PC-9 (cell line): Measurements from ENCODE around the gene GPC2. TPM values are rescaled to one million over a fixed set of nuclear protein-coding genes. Genes with fewer than 3 reads are reported as not detected.

Source experiments
- BruUV-seq: library from RNA; stranded (reverse); fragments of 400-500 nt; replicated peaks from 2 replicates; lab custom pipeline; 2021; lab: Mats Ljungman, UMichigan
- CTCF ChIA-PET: fragments of 300-600 bp; sonication (Branson Sonifier 250); formaldehyde crosslinking; loops from one replicate; lab custom pipeline; 2022; ENCODE audit warnings: antibody characterized with exemption; lab: Charles Lee
- POLR2A ChIA-PET: fragments of 300-600 bp; sonication (Branson Sonifier 250); formaldehyde crosslinking; loops from one replicate; lab custom pipeline; 2022; ENCODE audit warnings: antibody characterized with exemption; ENCODE audit not compliant: unreplicated experiment; lab: Charles Lee
- DNase-seq, 2 experiments: peaks; one replicate each; pipeline versions ENCODE4 v3.0.0 to v3.0.0-alpha.2; 2015 to 2022; ENCODE audit warnings: mixed read lengths in 1 of 2
- H2AFZ ChIP-seq: fragments of 200-600 bp; sonication (generic); 2 replicates; pipeline ENCODE4 v1.8.1; 2017; ENCODE audit warnings: antibody characterized with exemption
- H3F3A ChIP-seq: fragments of 200-600 bp; sonication (generic); 2 replicates; pipeline ENCODE4 v1.8.1; 2017; ENCODE audit warnings: antibody characterized with exemption, mild to moderate bottlenecking, low read depth; ENCODE audit not compliant: insufficient read depth
- H3K27ac ChIP-seq: fragments of 200-600 bp; sonication (generic); 2 replicates; pipeline ENCODE4 v1.6.1; 2016; ENCODE audit warnings: mixed run types
- H3K27me3 ChIP-seq: fragments of 200-600 bp; sonication (generic); 2 replicates; pipeline ENCODE4 v1.6.1; 2016; ENCODE audit warnings: low read depth, mixed run types; ENCODE audit not compliant: insufficient read depth
- H3K36me3 ChIP-seq: fragments of 200-600 bp; sonication (generic); 2 replicates; pipeline ENCODE4 v1.6.1; 2016; ENCODE audit warnings: low read depth, mixed run types
- H3K4me1 ChIP-seq: fragments of 200-600 bp; sonication (generic); replicated peaks from 2 replicates; pipeline ENCODE4 v1.6.1; 2016; ENCODE audit warnings: mixed run types; ENCODE audit not compliant: insufficient read depth
- H3K4me2 ChIP-seq: fragments of 200-600 bp; sonication (generic); 2 replicates; pipeline ENCODE4 v1.6.1; 2017; ENCODE audit warnings: mixed run types
- H3K4me3 ChIP-seq: fragments of 200-600 bp; sonication (generic); 2 replicates; pipeline ENCODE4 v1.6.1; 2016; ENCODE audit warnings: mixed run types
- H3K79me2 ChIP-seq: fragments of 200-600 bp; sonication (generic); 2 replicates; pipeline ENCODE4 v1.6.1; 2017; ENCODE audit warnings: low read depth, mixed run types
- H3K9me2 ChIP-seq: fragments of 200-600 bp; sonication (generic); 2 replicates; pipeline ENCODE4 v1.8.1; 2017; ENCODE audit warnings: mild to moderate bottlenecking; ENCODE audit not compliant: insufficient read depth
- H3K9me3 ChIP-seq: fragments of 200-600 bp; sonication (generic); 2 replicates; pipeline ENCODE4 v1.8.1; 2016; ENCODE audit warnings: low read depth; ENCODE audit not compliant: insufficient read depth
- H4K20me1 ChIP-seq: fragments of 200-600 bp; sonication (generic); 2 replicates; pipeline ENCODE4 v1.8.1; 2017; ENCODE audit not compliant: insufficient read depth
- CTCF ChIP-seq: fragments of 200-600 bp; sonication (generic); conservative IDR thresholded peaks from 2 replicates; pipeline ENCODE4 v1.6.1; 2017; ENCODE audit warnings: mixed run types, antibody characterized with exemption, mild to moderate bottlenecking, moderate library complexity
- EZH2 ChIP-seq: fragments of 200-600 bp; sonication (generic); IDR thresholded peaks from 2 replicates; pipeline ENCODE4 v1.8.0; 2017; ENCODE audit warnings: antibody characterized with exemption, low read depth
- intact Hi-C: fragments of 100-400 bp; cut with micrococcal nuclease; formaldehyde crosslinking; loops from one replicate; pipeline ENCODE4 v1.10.0; 2022; ENCODE audit not compliant: unreplicated experiment
- total RNA-seq: library from RNA; stranded (reverse); gene quantifications from 2 replicates; pipeline ENCODE4 v1.2.3, GENCODE V29; 2021

GPC2 gene
- total RNA-seq, 1 experiment from 2014 or later, result 4.5 TPM

GRCh38 chr7:100210805-100211204 is 33.6 kb upstream of the GPC2 start:
- no peaks in the 10 kb centered on the region for H3K79me2 ChIP-seq
- H4K20me1 ChIP-seq, result no peaks in the 10 kb centered on the region
- H3F3A ChIP-seq, result peaks cover 3% of the 10 kb centered on the region; the same call in 1 of the 2 replicates
- TF ChIP-seq CTCF, result no peak
- TF ChIP-seq EZH2, result no peak
- no peaks in the 10 kb centered on the region for H3K9me2 ChIP-seq
- no peaks in the 10 kb centered on the region for H3K36me3 ChIP-seq
- intact Hi-C loops, result no loop called here
- no peaks in the 10 kb centered on the region for H3K9me3 ChIP-seq
- ChIA-PET POLR2A (no interaction called here), CTCF (no interaction called here)
- no TSS peak for BruUV-seq
- no peak overlapping the region for H2AFZ ChIP-seq
- no peaks in the 10 kb centered on the region for H3K27me3 ChIP-seq
- H3K4me1 ChIP-seq, result peaks cover 11% of the 10 kb centered on the region
- H3K4me3 ChIP-seq, result no peak overlapping the region
- no peak overlapping the region for H3K4me2 ChIP-seq
- DNase-seq, result no peak
- no peak overlapping the region for H3K27ac ChIP-seq

GRCh38 chr7:100209493-100209892 is 32.3 kb upstream of the GPC2 start:
- Histone ChIP-seq H3K36me3 (no peaks in the 10 kb centered on the region), H3K4me1 (peaks cover 6% of the 10 kb centered on the region; the same call in 1 of the 2 replicates), H4K20me1 (no peaks in the 10 kb centered on the region), H3K4me3 (no peak overlapping the region), H3K9me3 (no peaks in the 10 kb centered on the region), H3K9me2 (no peaks in the 10 kb centered on the region), H3K4me2 (no peak overlapping the region), H3K27ac (no peak overlapping the region), H3K79me2 (no peaks in the 10 kb centered on the region), H3F3A (peaks cover 3% of the 10 kb centered on the region; the same call in 1 of the 2 replicates), H3K27me3 (no peaks in the 10 kb centered on the region), H2AFZ (no peak overlapping the region)
- BruUV-seq, result no TSS peak
- ChIA-PET CTCF (no interaction called here), POLR2A (no interaction called here)
- DNase-seq, result no peak
- TF ChIP-seq CTCF (no peak), EZH2 (no peak)
- intact Hi-C loops, result no loop called here

- Histone ChIP-seq H3K27me3 (no peaks in the 10 kb centered on the region), H3K4me2 (no peak overlapping the region), H3K4me3 (no peak overlapping the region), H3K9me2 (no peaks in the 10 kb centered on the region), H2AFZ (no peak overlapping the region), H3K9me3 (no peaks in the 10 kb centered on the region), H3K27ac (no peak overlapping the region), H3K36me3 (no peaks in the 10 kb centered on the region), H3F3A (peaks cover 3% of the 10 kb centered on the region; the same call in 1 of the 2 replicates), H3K79me2 (no peaks in the 10 kb centered on the region), H3K4me1 (peaks cover 6% of the 10 kb centered on the region; the same call in 1 of the 2 replicates), H4K20me1 (no peaks in the 10 kb centered on the region)
- ChIA-PET CTCF (no interaction called here), POLR2A (no interaction called here)
- intact Hi-C loops, result no loop called here
- no peak for DNase-seq
- TF ChIP-seq EZH2 (no peak), CTCF (no peak)
- no TSS peak for BruUV-seq
These were observed 31.8 kb upstream of the GPC2 start for GRCh38 chr7:100208911-100209408.
